ENCODE results near the gene RIMBP2.

The RIMBP2 gene

GRCh38 chr12:130715150-130715997, 725 bp downstream of the RIMBP2 start:
- peak overlapping the region; percentile 88 for H3K56ac ChIP-seq (ENCODE audit: low read length)
- peak overlapping the region; percentile 6 for H3K4ac ChIP-seq (ENCODE audit: low read depth, low read length)
- WGBS (ENCODE audit: extremely low coverage, insufficient coverage, low lambda C conversion rate) = no CpG with 5 or more reads among the region's 42 CpGs
- no peak overlapping the region for H2BK5ac ChIP-seq (ENCODE audit: low read length)
- no peak overlapping the region for H4K5ac ChIP-seq (ENCODE audit: low read length)
- no peaks in the 10 kb centered on the region for H3K79me2 ChIP-seq (ENCODE audit: control insufficient read depth, insufficient read depth, low read length)
- peak overlapping the region; percentile 33 for H3K18ac ChIP-seq (ENCODE audit: low read length)
- no peak overlapping the region for H2BK15ac ChIP-seq (replicated peaks; ENCODE audit: low read depth)
- peak overlapping the region; percentile 78 for H3K9ac ChIP-seq (ENCODE audit: low read length)
- no peaks in the 10 kb centered on the region for H3K27me3 ChIP-seq (ENCODE audit: insufficient read depth, low read length, poor library complexity)
- peak; percentile 50 for DNase-seq
- no peak overlapping the region for H2BK120ac ChIP-seq (ENCODE audit: low read depth, low read length)
- no peak overlapping the region for H2AK5ac ChIP-seq (ENCODE audit: low read length)
- H3K4me2 ChIP-seq (ENCODE audit: low read length) = peak overlapping the region; percentile 77
- H3K36me3 ChIP-seq (ENCODE audit: control insufficient read depth, insufficient read depth, low read length) = no peaks in the 10 kb centered on the region
- peak overlapping the region; percentile 78 for H3K4me3 ChIP-seq (ENCODE audit: low read length)
- no peak overlapping the region for H4K8ac ChIP-seq (ENCODE audit: low read depth, low read length)
- H3K79me1 ChIP-seq (ENCODE audit: low read length) = no peaks in the 10 kb centered on the region
- no peak overlapping the region for H3K23ac ChIP-seq (ENCODE audit: low read length)
- H3K4me1 ChIP-seq (ENCODE audit: control insufficient read depth, low read depth, low read length) = peaks cover 5% of the 10 kb centered on the region
- no peak overlapping the region for H3K27ac ChIP-seq (ENCODE audit: low read depth, low read length)

- H3K79me2 ChIP-seq (ENCODE audit: control insufficient read depth, insufficient read depth, low read length) = no peaks in the 10 kb centered on the region
- H3K9ac ChIP-seq (ENCODE audit: low read length) = peak overlapping the region; percentile 78
- no peak overlapping the region for H3K27ac ChIP-seq (ENCODE audit: low read depth, low read length)
- no peak overlapping the region for H2AK5ac ChIP-seq (ENCODE audit: low read length)
- DNase-seq = peak; percentile 19
- H3K27me3 ChIP-seq (ENCODE audit: insufficient read depth, low read length, poor library complexity) = no peaks in the 10 kb centered on the region
- peak overlapping the region; percentile 88 for H3K56ac ChIP-seq (ENCODE audit: low read length)
- no peak overlapping the region for H4K5ac ChIP-seq (ENCODE audit: low read length)
- H3K23ac ChIP-seq (ENCODE audit: low read length) = no peak overlapping the region
- peak overlapping the region; percentile 9 for H3K18ac ChIP-seq (ENCODE audit: low read length)
- peak overlapping the region; percentile 78 for H3K4me3 ChIP-seq (ENCODE audit: low read length)
- peak overlapping the region; percentile 21 for H3K4ac ChIP-seq (ENCODE audit: low read depth, low read length)
- no peak overlapping the region for H4K8ac ChIP-seq (ENCODE audit: low read depth, low read length)
- no peak overlapping the region for H2BK120ac ChIP-seq (ENCODE audit: low read depth, low read length)
- peak overlapping the region; percentile 77 for H3K4me2 ChIP-seq (ENCODE audit: low read length)
- no peak overlapping the region for H2BK15ac ChIP-seq (replicated peaks; ENCODE audit: low read depth)
- H3K36me3 ChIP-seq (ENCODE audit: control insufficient read depth, insufficient read depth, low read length) = no peaks in the 10 kb centered on the region
- H3K4me1 ChIP-seq (ENCODE audit: control insufficient read depth, low read depth, low read length) = peaks cover 5% of the 10 kb centered on the region
- no peak overlapping the region for H2BK5ac ChIP-seq (ENCODE audit: low read length)
- WGBS (ENCODE audit: extremely low coverage, insufficient coverage, low lambda C conversion rate) = no CpG with 5 or more reads among the region's 20 CpGs
- H3K79me1 ChIP-seq (ENCODE audit: low read length) = no peaks in the 10 kb centered on the region
These were observed 1.4 kb downstream of the RIMBP2 start for GRCh38 chr12:130714591-130715149.

GRCh38 chr12:130714091-130714590, 2.0 kb downstream of the RIMBP2 start:
- no peak overlapping the region for H4K8ac ChIP-seq (ENCODE audit: low read depth, low read length)
- no peak overlapping the region for H2BK15ac ChIP-seq (replicated peaks; ENCODE audit: low read depth)
- H3K79me2 ChIP-seq (ENCODE audit: control insufficient read depth, insufficient read depth, low read length) = no peaks in the 10 kb centered on the region
- no peak overlapping the region for H3K4me3 ChIP-seq (ENCODE audit: low read length)
- H3K27me3 ChIP-seq (ENCODE audit: insufficient read depth, low read length, poor library complexity) = no peaks in the 10 kb centered on the region
- H3K18ac ChIP-seq (ENCODE audit: low read length) = peak overlapping the region; percentile 11
- no peak overlapping the region for H3K27ac ChIP-seq (ENCODE audit: low read depth, low read length)
- no peak overlapping the region for H2BK120ac ChIP-seq (ENCODE audit: low read depth, low read length)
- H3K4ac ChIP-seq (ENCODE audit: low read depth, low read length) = peak overlapping the region; percentile 21
- H3K23ac ChIP-seq (ENCODE audit: low read length) = no peak overlapping the region
- H2AK5ac ChIP-seq (ENCODE audit: low read length) = no peak overlapping the region
- peak overlapping the region; percentile 78 for H3K9ac ChIP-seq (ENCODE audit: low read length)
- no CpG with 5 or more reads among the region's 20 CpGs for WGBS (ENCODE audit: extremely low coverage, insufficient coverage, low lambda C conversion rate)
- peaks cover 5% of the 10 kb centered on the region for H3K4me1 ChIP-seq (ENCODE audit: control insufficient read depth, low read depth, low read length)
- no peaks in the 10 kb centered on the region for H3K36me3 ChIP-seq (ENCODE audit: control insufficient read depth, insufficient read depth, low read length)
- peak overlapping the region; percentile 77 for H3K4me2 ChIP-seq (ENCODE audit: low read length)
- no peak overlapping the region for H4K5ac ChIP-seq (ENCODE audit: low read length)
- H3K56ac ChIP-seq (ENCODE audit: low read length) = peak overlapping the region; percentile 88
- no peaks in the 10 kb centered on the region for H3K79me1 ChIP-seq (ENCODE audit: low read length)
- H2BK5ac ChIP-seq (ENCODE audit: low read length) = no peak overlapping the region
- peak; percentile 56 for DNase-seq

- no CpG with 5 or more reads among the region's 18 CpGs for WGBS (ENCODE audit: extremely low coverage, insufficient coverage, low lambda C conversion rate)
- no peaks in the 10 kb centered on the region for H3K27me3 ChIP-seq (ENCODE audit: insufficient read depth, low read length, poor library complexity)
- H3K4me3 ChIP-seq (ENCODE audit: low read length) = no peak overlapping the region
These were observed 2.5 kb downstream of the RIMBP2 start for GRCh38 chr12:130713581-130713991.

GRCh38 chr12:130712346-130713065, 3.6 kb downstream of the RIMBP2 start:
- Histone ChIP-seq H3K23ac (ENCODE audit: low read length) (peak overlapping the region; percentile 66), H4K5ac (ENCODE audit: low read length) (no peak overlapping the region), H3K18ac (ENCODE audit: low read length) (no peak overlapping the region), H2BK15ac (replicated peaks; ENCODE audit: low read depth) (no peak overlapping the region), H2BK120ac (ENCODE audit: low read depth, low read length) (no peak overlapping the region), H3K79me2 (ENCODE audit: control insufficient read depth, insufficient read depth, low read length) (no peaks in the 10 kb centered on the region), H3K4ac (ENCODE audit: low read depth, low read length) (no peak overlapping the region), H3K36me3 (ENCODE audit: control insufficient read depth, insufficient read depth, low read length) (no peaks in the 10 kb centered on the region), H3K9ac (ENCODE audit: low read length) (no peak overlapping the region), H4K8ac (ENCODE audit: low read depth, low read length) (no peak overlapping the region), H3K4me1 (ENCODE audit: control insufficient read depth, low read depth, low read length) (peaks cover 5% of the 10 kb centered on the region), H3K4me2 (ENCODE audit: low read length) (no peak overlapping the region), H2AK5ac (ENCODE audit: low read length) (no peak overlapping the region), H3K4me3 (ENCODE audit: low read length) (no peak overlapping the region), H2BK5ac (ENCODE audit: low read length) (no peak overlapping the region), H3K27me3 (ENCODE audit: insufficient read depth, low read length, poor library complexity) (no peaks in the 10 kb centered on the region), H3K79me1 (ENCODE audit: low read length) (no peaks in the 10 kb centered on the region), H3K56ac (ENCODE audit: low read length) (no peak overlapping the region), H3K27ac (ENCODE audit: low read depth, low read length) (no peak overlapping the region)
- WGBS (ENCODE audit: extremely low coverage, insufficient coverage, low lambda C conversion rate) = no CpG with 5 or more reads among the region's 20 CpGs
- DNase-seq = no peak

More at GRCh38 chr12:130713581-130713991, 2.5 kb downstream of the RIMBP2 start:
- H3K9ac ChIP-seq (ENCODE audit: low read length) = peak overlapping the region; percentile 78
- no peak overlapping the region for H4K8ac ChIP-seq (ENCODE audit: low read depth, low read length)
- peak overlapping the region; percentile 6 for H3K23ac ChIP-seq (ENCODE audit: low read length)
- no peak overlapping the region for H2AK5ac ChIP-seq (ENCODE audit: low read length)
- DNase-seq = peak; percentile 20
- no peaks in the 10 kb centered on the region for H3K79me2 ChIP-seq (ENCODE audit: control insufficient read depth, insufficient read depth, low read length)
- peak overlapping the region; percentile 14 for H3K4me2 ChIP-seq (ENCODE audit: low read length)
- H3K4ac ChIP-seq (ENCODE audit: low read depth, low read length) = no peak overlapping the region
- H3K56ac ChIP-seq (ENCODE audit: low read length) = peak overlapping the region; percentile 60
- H3K4me1 ChIP-seq (ENCODE audit: control insufficient read depth, low read depth, low read length) = peaks cover 5% of the 10 kb centered on the region
- no peak overlapping the region for H2BK15ac ChIP-seq (replicated peaks; ENCODE audit: low read depth)
- H4K5ac ChIP-seq (ENCODE audit: low read length) = no peak overlapping the region
- H3K18ac ChIP-seq (ENCODE audit: low read length) = no peak overlapping the region
- H3K36me3 ChIP-seq (ENCODE audit: control insufficient read depth, insufficient read depth, low read length) = no peaks in the 10 kb centered on the region
- no peaks in the 10 kb centered on the region for H3K79me1 ChIP-seq (ENCODE audit: low read length)
- H2BK120ac ChIP-seq (ENCODE audit: low read depth, low read length) = no peak overlapping the region
- no peak overlapping the region for H3K27ac ChIP-seq (ENCODE audit: low read depth, low read length)
- H2BK5ac ChIP-seq (ENCODE audit: low read length) = no peak overlapping the region

Measured in mesendoderm (in vitro differentiated cells).